OCI-LY7 (cell line): ENCODE results near the gene ERMP1.

Experiments
- EZH2phosphoT487 ChIP-seq: fragments of 200-600 bp; sonication (generic); IDR thresholded peaks from 2 replicates; pipeline ENCODE4 v1.6.1; 2018; ENCODE audit warnings: low read depth, borderline replicate concordance, mild to moderate bottlenecking, mixed run types, antibody characterized with exemption, low read length, moderate library complexity, mixed read lengths
- TF ChIP-seq, protein P1 (sequence below): fragments of 200-600 bp; sonication (generic); conservative IDR thresholded peaks from 2 replicates; pipeline ENCODE4 v1.5.1; 2014; ENCODE audit warnings: mild to moderate bottlenecking, antibody characterized with exemption, low read length, moderate library complexity, mixed read lengths

DNA sequence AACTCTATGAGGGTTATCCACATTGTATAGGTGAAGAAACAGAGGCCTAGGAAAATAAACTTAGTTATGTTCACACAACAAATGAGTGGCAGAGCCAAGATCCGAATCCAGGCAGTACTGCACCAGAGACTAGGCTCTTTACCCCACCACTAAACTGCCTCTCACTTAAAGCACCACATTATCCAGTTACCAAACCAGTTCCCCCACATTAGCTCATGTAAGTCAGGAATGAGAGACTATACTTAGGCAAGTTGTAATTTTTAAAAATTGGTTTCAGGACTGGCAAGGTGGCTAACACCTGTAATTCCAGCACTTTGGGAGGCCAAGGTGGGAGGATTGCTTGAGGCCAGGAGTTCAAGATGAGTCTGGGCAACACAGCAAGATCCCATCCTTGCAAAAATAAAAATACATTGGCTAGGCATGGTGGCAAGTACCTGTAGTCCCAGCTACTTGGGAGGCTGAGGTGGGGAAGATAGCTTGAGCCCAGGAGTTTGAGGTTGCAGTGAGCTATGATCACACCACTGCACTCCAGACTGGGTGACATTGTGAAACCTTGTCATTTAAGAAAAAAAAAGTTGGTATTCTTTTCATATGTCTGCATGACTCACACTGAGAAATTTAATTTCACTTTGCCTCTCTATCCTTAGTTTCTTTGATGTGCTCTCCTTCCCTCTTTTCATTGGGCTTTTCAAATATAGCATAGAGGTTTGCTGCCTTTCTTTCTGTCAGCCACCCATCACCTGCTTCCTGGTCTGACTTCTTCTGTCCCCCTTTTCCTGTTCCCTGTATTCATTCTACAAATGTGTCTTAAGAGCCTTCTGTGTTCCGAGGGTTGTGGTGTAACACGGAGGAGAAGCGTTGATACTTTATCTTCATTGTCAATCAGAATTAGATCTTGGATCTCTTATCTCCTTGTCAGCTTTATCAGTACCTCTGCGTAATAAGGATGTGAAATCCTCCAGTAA, 64.7 kb downstream of the ERMP1 start:
- TF ChIP-seq, protein P1, sequence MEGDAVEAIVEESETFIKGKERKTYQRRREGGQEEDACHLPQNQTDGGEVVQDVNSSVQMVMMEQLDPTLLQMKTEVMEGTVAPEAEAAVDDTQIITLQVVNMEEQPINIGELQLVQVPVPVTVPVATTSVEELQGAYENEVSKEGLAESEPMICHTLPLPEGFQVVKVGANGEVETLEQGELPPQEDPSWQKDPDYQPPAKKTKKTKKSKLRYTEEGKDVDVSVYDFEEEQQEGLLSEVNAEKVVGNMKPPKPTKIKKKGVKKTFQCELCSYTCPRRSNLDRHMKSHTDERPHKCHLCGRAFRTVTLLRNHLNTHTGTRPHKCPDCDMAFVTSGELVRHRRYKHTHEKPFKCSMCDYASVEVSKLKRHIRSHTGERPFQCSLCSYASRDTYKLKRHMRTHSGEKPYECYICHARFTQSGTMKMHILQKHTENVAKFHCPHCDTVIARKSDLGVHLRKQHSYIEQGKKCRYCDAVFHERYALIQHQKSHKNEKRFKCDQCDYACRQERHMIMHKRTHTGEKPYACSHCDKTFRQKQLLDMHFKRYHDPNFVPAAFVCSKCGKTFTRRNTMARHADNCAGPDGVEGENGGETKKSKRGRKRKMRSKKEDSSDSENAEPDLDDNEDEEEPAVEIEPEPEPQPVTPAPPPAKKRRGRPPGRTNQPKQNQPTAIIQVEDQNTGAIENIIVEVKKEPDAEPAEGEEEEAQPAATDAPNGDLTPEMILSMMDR, result no peak
- TF ChIP-seq EZH2phosphoT487, result no peak
